ENCODE measurements around the gene CTIF.
"Not testable (repeated sequence)": the region's sequence is repeated elsewhere in the genome, so short reads cannot be mapped to it uniquely, and the experiment has no call there.

Gene CTIF

DNA sequence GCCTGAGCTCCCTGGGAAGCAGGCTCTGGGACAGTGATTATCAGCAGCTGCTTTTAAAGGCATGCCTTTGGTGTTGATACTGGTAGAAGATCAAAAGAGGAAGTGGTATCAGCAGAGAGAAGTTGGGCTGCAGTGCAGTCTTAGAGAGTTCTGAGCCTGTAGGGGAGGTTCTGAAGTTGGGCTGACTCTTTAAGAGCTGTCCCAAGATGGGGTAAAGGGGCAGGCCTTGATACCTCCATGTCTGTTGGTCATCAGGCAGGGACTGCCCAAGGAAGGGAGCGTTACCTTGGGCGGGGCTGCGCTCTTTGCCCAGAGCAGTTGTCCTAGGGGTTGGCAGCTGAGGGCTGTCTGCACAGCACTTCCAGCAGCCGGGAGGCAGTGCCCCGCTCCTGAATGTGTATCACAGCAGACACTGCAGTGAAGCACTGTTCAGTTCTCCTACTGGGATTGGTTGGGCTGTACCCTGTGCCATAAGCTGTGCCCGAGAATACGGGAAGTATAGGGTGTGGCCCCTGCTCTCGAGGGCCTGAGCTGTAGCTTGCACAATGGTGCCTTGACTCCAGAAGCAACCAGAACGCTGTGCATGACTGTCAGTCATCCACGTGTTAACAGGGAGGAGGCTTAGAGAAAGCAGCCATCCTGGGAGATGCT is 177.0 kb downstream of the CTIF start:
- no peak overlapping the region for H3K4me3 ChIP-seq (replicated peaks; ENCODE audit: low read depth, low read length)
- DNase-seq (ENCODE audit: extremely low read depth, low read depth): no peak
- TF ChIP-seq, protein P1, sequence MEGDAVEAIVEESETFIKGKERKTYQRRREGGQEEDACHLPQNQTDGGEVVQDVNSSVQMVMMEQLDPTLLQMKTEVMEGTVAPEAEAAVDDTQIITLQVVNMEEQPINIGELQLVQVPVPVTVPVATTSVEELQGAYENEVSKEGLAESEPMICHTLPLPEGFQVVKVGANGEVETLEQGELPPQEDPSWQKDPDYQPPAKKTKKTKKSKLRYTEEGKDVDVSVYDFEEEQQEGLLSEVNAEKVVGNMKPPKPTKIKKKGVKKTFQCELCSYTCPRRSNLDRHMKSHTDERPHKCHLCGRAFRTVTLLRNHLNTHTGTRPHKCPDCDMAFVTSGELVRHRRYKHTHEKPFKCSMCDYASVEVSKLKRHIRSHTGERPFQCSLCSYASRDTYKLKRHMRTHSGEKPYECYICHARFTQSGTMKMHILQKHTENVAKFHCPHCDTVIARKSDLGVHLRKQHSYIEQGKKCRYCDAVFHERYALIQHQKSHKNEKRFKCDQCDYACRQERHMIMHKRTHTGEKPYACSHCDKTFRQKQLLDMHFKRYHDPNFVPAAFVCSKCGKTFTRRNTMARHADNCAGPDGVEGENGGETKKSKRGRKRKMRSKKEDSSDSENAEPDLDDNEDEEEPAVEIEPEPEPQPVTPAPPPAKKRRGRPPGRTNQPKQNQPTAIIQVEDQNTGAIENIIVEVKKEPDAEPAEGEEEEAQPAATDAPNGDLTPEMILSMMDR (IDR thresholded peaks at IDR 0.05; ENCODE audit: low read depth, low read length, missing control alignments): no peak

DNA sequence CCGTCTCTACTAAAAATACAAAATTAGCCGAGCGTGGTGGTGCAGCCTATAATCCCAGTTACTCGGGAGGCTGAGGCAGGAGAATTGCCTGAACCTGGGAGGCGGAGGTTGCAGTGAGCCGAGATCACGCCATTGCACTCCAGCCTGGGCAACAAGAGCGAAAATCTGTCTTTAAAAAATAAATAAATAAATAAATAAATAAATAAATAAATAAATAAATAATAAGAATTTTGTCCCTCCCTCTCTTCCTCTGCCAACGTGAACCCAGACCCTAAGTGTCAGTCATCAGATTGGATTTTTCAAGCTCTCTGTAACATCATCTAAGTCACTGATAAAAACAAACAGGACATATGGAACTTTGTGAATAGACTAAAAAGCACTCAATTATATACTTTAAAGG is 178.4 kb downstream of the CTIF start:
- H3K4me3 ChIP-seq (replicated peaks; ENCODE audit: low read depth, low read length); DNase-seq (ENCODE audit: extremely low read depth, low read depth): not testable (repeated sequence)

DNA sequence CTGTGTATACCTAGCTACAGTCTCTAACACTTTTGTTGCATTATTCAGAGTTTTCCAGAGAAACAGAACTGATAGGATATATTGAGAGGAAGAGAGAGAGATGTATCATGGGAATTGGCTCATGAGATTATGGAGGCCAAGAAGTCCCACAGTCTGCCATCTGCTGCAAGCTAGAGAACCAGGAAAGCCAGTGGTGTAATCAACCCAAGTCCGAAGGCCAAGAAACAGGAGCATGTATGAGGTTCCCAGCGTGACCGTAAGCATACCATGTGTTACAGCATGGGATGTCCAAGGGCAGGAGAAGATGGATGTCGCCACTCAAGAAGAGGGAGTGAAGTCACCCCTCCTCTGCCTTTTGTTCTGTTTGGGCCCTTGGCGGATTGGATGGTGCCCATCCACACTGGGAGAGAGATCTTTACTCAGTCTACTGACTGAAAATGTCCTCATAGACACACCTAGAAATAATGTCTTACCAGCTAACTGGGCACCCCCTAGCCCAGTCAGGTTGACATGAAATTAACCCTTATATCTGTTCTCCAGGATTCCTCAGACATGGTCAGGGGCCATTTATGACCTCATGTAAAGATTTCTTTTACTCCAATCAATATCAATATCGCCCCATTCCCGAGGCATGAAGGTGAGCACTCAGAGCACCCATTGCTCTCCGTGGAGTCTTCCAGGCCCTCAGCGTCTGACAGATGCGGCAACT is 179.6 kb downstream of the CTIF start:
- TF ChIP-seq, protein P1 (IDR thresholded peaks at IDR 0.05; ENCODE audit: low read depth, low read length, missing control alignments): no peak
- no peak overlapping the region for H3K4me3 ChIP-seq (replicated peaks; ENCODE audit: low read depth, low read length)
- DNase-seq (ENCODE audit: extremely low read depth, low read depth): no peak

DNA sequence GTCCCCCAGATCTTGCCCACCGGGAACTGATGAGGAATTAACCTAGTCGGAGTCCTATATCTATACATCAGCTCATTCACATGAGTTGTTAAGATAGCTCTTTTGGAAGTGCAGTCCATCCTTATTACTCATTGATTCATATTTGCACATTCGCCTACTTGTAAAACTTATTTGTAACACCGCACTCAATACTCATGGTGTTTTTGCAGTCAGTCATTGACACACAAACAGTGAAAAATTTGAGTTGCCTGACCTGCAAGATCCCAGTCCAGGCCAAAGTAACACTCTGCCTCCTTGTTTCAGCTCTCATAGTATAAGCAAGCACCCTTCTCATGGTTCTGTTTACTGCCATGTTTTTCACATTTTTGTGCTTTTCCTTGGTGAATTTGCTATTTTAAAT is 180.6 kb downstream of the CTIF start:
- TF ChIP-seq, protein P1 (IDR thresholded peaks at IDR 0.05; ENCODE audit: low read depth, low read length, missing control alignments): no peak
- H3K4me3 ChIP-seq (replicated peaks; ENCODE audit: low read depth, low read length): no peak overlapping the region
- no peak for DNase-seq (ENCODE audit: extremely low read depth, low read depth)

DNA sequence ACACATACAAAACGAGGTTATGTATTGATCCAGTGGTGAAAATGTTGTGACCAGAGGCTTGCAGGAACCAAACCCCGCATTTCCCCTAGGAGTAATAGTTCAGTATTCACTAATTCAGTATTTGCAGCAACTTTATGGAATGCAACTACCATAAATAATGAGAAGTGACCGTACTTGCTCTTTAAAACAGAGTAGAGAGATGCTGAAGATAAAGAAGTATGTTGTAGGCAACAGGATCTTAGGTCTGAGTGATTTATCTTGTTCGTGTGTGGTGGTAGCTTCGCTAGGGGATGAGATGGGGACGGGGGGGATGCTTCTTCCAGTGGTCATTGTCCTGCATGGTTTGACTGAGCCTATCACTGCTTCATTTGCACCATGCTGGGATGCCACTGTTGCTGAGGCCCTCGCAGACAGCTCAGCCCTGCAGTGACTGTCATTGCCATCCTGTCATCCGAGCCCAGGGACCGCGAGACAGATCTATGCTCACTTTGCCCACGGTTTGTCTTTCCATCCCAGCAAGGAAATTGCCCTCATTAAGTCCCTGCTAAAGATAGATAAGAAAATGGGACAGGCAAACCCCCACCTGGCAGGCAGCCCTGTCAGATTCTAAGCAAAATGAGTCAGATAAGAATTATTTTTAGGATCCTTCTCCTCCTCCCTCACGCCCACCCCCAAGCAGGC is 181.3 kb downstream of the CTIF start:
- no peak overlapping the region for H3K4me3 ChIP-seq (replicated peaks; ENCODE audit: low read depth, low read length)
- TF ChIP-seq, protein P1 (IDR thresholded peaks at IDR 0.05; ENCODE audit: low read depth, low read length, missing control alignments): no peak
- DNase-seq (ENCODE audit: extremely low read depth, low read depth): no peak

DNA sequence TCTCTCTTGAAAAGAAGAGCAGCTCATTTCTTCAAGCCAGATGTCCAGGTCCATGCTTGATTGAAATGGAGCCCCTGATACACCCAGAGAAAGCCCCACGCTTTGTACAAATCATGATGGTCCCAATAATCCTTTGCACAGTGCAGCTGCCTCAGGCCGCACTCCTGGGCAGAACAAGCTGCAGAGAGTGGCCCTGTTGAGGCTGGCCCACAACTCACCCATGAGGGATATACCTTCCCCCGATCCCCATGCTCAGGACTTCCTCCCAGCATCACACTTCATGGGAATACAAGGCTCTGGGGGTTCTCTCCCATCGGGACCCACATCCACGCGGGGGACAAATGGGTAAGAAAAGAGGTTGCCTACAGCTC is 181.8 kb downstream of the CTIF start:
- TF ChIP-seq, protein P1 (IDR thresholded peaks at IDR 0.05; ENCODE audit: low read depth, low read length, missing control alignments): no peak
- no peak for DNase-seq (ENCODE audit: extremely low read depth, low read depth)
- no peak overlapping the region for H3K4me3 ChIP-seq (replicated peaks; ENCODE audit: low read depth, low read length)

DNA sequence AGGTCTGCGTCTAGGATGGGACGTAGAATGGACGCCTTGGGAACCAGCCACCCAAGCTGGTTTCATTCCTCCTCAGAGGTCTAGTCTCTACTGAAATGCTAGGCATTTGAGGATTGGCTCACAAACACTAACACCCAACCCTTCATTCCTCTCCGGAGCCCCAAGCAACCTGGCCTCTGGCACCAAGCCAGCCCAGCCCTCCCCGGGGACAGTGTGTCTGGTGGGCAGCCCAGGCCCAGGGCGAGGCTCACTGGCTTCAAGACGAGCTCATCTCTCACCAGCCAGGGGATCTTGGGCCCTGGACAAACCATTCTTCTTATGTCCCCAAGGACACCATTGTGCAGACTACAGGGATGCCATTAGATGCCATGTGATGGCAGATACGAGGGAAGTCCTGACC is 182.5 kb downstream of the CTIF start:
- TF ChIP-seq, protein P1 (IDR thresholded peaks at IDR 0.05; ENCODE audit: low read depth, low read length, missing control alignments): no peak
- no peak overlapping the region for H3K4me3 ChIP-seq (replicated peaks; ENCODE audit: low read depth, low read length)
- DNase-seq (ENCODE audit: extremely low read depth, low read depth): no peak

Measured in HFF-Myc (cell line).